Measurements from ENCODE around the gene GBA2. TPM values are rescaled to one million over a fixed set of nuclear protein-coding genes. Genes with fewer than 3 reads are reported as not detected.

GBA2 gene
- total RNA-seq, 4 donors from 2014 or later, result 263 to 474 (median 436) TPM

DNA sequence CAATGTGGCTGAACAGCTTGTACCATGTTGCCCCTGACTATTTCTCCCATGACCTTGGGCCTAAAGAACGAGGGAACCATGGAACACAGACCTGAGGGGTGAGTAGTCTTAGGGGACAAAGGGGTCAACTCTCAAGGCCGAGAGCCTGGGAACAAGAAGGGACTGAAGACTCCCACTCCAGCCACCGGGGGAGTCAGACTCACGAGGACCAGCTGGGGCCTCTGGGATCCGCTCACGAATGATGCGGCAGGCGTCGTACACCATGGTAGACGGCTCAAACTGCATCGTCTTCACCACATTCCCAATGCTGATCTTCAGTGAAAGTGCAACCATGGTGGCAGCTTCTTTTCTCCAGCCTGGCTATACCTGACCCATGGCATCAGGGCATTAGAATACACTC is 23.7 kb downstream of the GBA2 start:
- DNase-seq, result no peak
- H3K27ac ChIP-seq, result peak overlapping the region in 1 of 4 donors; percentile 97
- H3K27me3 ChIP-seq, result no peaks in the 10 kb centered on the region
- TF ChIP-seq POLR2A (IDR thresholded peaks at IDR 0.05), result no peak
- TF ChIP-seq, protein P1, sequence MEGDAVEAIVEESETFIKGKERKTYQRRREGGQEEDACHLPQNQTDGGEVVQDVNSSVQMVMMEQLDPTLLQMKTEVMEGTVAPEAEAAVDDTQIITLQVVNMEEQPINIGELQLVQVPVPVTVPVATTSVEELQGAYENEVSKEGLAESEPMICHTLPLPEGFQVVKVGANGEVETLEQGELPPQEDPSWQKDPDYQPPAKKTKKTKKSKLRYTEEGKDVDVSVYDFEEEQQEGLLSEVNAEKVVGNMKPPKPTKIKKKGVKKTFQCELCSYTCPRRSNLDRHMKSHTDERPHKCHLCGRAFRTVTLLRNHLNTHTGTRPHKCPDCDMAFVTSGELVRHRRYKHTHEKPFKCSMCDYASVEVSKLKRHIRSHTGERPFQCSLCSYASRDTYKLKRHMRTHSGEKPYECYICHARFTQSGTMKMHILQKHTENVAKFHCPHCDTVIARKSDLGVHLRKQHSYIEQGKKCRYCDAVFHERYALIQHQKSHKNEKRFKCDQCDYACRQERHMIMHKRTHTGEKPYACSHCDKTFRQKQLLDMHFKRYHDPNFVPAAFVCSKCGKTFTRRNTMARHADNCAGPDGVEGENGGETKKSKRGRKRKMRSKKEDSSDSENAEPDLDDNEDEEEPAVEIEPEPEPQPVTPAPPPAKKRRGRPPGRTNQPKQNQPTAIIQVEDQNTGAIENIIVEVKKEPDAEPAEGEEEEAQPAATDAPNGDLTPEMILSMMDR (IDR thresholded peaks at IDR 0.05), result no peak
- no peak overlapping the region for H3K4me3 ChIP-seq
- no peaks in the 10 kb centered on the region for H3K9me3 ChIP-seq
- H3K36me3 ChIP-seq, result peaks cover 0 to 55% (median under 1%) of the 10 kb centered on the region in 3 donors
- H3K4me1 ChIP-seq, result peaks cover 6 to 49% (median 24%) of the 10 kb centered on the region in 4 donors

DNA sequence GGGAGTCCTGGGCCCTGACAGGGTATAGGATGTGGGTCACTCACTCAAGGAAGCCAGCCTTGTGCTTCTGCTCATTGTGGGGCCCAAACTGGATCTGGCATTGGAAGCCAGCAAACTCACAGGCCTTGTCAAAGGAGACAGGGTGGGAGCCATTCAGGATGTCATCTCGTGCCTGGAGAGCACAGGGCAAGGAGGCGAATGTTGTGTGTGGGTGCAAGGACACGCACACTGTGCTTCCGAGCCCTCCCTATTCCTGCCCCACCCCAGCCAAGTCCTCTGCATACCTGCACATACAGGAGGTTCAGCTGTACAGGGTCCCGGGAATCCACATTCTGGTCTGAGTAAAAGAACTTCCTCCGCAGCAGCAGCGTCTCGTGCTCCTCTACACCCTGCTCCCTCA is 25.1 kb downstream of the GBA2 start:
- no peaks in the 10 kb centered on the region for H3K27me3 ChIP-seq
- no peak overlapping the region for H3K27ac ChIP-seq
- H3K4me3 ChIP-seq, result no peak overlapping the region
- peaks cover 3 to 35% (median 14%) of the 10 kb centered on the region in 4 donors for H3K4me1 ChIP-seq
- DNase-seq, result peak in 1 of 3 donors; percentile 37
- H3K36me3 ChIP-seq, result peaks cover 0 to 70% (median 9%) of the 10 kb centered on the region in 3 donors
- no peaks in the 10 kb centered on the region for H3K9me3 ChIP-seq
- TF ChIP-seq POLR2A (IDR thresholded peaks at IDR 0.05), result no peak
- TF ChIP-seq, protein P1 (IDR thresholded peaks at IDR 0.05), result no peak

DNA sequence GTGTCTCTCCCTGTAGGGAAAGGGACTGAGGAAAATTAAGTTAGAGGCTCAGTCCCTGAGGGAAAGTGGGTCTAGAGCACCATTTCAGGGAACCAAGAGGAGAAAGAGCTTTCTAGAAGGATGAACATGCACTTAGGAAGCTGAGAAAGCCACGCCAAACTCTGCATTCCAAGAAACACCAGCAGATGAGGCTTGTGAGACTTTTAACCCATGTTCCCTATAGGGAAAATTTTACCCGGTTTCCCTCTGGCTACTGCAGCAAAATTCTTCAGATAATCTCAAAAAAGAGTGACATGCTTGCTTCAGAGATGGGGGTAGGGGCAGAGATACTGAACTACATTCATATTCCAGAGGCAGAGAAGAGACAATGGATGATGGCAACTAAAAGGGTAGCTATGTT is 25.6 kb downstream of the GBA2 start:
- Histone ChIP-seq H3K36me3 (peaks cover 0 to 75% (median 9%) of the 10 kb centered on the region in 3 donors), H3K27ac (no peak overlapping the region), H3K4me3 (no peak overlapping the region), H3K9me3 (no peaks in the 10 kb centered on the region), H3K4me1 (peaks cover 2 to 30% (median 14%) of the 10 kb centered on the region in 4 donors), H3K27me3 (no peaks in the 10 kb centered on the region)
- TF ChIP-seq POLR2A (IDR thresholded peaks at IDR 0.05), result no peak
- TF ChIP-seq, protein P1 (IDR thresholded peaks at IDR 0.05), result no peak
- no peak for DNase-seq

DNA sequence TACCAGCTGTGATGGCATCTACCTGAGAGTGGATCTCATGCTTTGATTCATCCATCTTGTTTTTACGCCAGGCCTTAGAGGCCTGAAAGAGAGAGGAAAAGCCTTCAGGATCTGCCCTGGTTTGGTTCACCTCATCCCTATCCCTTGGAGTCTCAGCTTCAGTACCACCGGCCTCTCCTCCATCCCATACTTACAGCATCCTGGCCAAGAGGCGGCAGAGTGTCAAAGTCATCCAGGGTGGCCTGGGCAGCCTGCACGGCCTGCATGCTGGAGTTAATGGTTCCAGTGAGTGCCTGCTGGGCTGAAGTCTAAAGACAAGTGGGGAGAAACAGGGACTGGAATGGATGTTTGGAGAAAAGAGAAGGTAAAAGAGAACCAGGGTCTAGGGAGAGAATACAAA is 29.5 kb downstream of the GBA2 start:
- Histone ChIP-seq H3K27me3 (no peaks in the 10 kb centered on the region), H3K4me1 (peaks cover 0 to 6% (median 0%) of the 10 kb centered on the region in 4 donors), H3K9me3 (no peaks in the 10 kb centered on the region), H3K27ac (peak overlapping the region in 2 of 4 donors; percentile 50 to 71), H3K4me3 (no peak overlapping the region), H3K36me3 (peaks cover 4 to 100% (median 9%) of the 10 kb centered on the region in 3 donors)
- no peak for DNase-seq
- TF ChIP-seq, protein P1 (IDR thresholded peaks at IDR 0.05), result no peak
- no peak for TF ChIP-seq POLR2A (IDR thresholded peaks at IDR 0.05)

DNA sequence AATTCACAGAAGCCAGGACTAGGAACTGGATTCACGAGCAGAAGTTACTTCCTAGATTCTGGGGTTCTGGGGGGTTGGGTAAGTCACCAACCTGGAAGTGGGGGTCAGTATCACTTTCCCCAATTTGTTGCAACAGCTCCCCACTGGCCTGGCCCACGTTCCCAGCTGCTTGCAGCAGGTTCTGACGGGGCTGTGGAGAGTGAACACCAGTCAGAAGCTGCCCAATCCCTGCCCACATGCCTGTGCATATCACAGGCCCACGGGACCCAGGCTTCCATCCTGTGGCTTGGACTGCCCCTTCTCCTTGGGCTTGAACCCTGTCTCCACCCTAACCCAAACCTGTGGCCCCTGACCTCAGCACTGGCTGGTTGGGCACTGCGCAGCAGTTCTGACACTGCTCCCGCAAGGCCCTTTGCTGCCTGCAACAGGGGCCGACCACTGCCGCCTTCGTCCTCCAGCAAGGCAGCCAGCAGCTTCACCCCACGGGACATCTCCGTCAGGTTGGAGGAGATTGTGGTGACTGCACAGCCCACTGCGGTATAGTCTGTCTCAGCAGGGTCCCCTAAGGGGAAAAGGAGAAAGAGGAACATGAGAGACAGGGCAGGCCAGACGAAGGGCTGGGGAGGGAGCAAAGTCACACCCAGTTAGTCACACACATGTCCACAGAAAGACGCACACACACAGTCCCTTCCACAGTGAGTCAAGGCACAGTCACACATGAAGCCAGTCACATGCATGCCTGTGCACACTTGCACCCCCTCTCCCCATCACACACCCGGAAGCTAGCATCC is 30.1 kb downstream of the GBA2 start:
- peaks cover 8 to 100% (median 9%) of the 10 kb centered on the region in 3 donors for H3K36me3 ChIP-seq
- peak overlapping the region in 1 of 4 donors; percentile 71 for H3K27ac ChIP-seq
- TF ChIP-seq, protein P1 (IDR thresholded peaks at IDR 0.05), result no peak
- TF ChIP-seq POLR2A (IDR thresholded peaks at IDR 0.05), result no peak
- no peaks in the 10 kb centered on the region for H3K27me3 ChIP-seq
- H3K9me3 ChIP-seq, result no peaks in the 10 kb centered on the region
- DNase-seq, result peak in 2 of 3 donors; percentile 76 to 80
- peaks cover 0 to 6% (median 0%) of the 10 kb centered on the region in 4 donors for H3K4me1 ChIP-seq
- H3K4me3 ChIP-seq, result no peak overlapping the region

All from Peyer's patch (tissue), 4 donors.